GM19239 (cell line): ENCODE data around the gene LIF.
"Not testable (repeated sequence)": the region's sequence is repeated elsewhere in the genome, so short reads cannot be mapped to it uniquely, and the experiment has no call there.

Experiments
- DNase-seq: peaks from one replicate; pipeline ENCODE4 v3.0.0; 2011; ENCODE audit warnings: low spot score; ENCODE audit not compliant: insufficient read length
- FAIRE-seq: peaks from 2 replicates; lab custom pipeline; 2011; peaks lifted over from hg19 to GRCh38; lab: Jason Lieb, UNC

The LIF gene

GRCh38 chr22:30216272-30216671 lies 30.3 kb downstream of the LIF start:
- DNase-seq, FAIRE-seq: not testable (repeated sequence)

DNA sequence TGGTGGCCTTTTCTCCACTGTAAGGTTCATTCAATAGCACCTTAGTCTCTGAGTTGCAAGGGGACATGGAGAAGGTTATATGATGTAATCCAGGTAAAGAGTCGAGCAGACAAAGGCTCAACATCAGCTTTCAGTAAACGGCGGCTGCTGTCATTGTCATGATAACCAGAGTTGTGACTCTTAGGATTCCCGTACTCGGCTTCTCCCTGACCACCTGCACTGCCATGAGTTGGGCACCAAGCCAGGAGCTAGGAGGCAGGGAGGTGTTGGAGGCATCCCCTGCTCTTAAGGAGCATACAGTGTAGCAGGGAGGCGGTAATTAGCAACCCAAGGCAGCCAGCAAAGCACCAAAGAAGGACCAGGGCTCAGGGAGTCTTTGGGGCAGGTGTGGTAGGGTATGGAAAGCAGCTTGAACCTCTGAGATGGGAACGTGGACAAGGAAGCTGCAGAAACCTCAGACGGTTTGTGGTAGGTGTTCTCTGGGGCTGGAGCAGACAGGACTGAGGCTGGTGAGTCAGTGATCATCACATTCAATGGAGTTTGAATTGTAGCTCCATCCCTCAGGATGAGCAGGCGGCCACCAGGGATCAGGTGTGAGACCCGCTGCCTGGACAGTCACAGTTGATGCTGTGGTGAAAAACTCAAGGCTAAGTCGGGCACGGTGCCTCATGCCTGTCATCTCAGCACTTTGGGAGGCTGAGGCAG lies 31.7 kb downstream of the LIF start:
- no peak for DNase-seq
- no peak for FAIRE-seq

DNA sequence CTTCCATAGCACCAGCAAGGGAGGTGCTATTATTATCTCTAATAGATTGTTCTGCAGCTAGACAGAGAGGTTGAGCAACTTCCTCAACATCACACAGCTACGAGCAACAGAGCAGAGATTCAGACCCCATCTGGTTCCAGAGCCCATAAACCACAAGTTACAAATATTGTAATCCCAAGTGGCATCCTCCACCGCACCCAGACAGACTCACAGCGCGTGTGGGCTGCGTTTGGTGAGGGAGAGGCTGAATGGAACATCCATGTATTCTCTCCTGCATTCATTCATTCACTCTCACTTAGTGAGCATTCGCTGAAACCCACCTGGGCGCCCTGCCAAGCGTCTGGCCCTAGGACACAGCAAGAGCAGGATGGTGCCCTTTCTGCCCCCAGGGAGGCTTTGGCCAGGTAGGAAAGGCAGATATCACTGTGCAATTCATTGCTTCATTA lies 33.5 kb downstream of the LIF start:
- no peak for FAIRE-seq
- DNase-seq: no peak

DNA sequence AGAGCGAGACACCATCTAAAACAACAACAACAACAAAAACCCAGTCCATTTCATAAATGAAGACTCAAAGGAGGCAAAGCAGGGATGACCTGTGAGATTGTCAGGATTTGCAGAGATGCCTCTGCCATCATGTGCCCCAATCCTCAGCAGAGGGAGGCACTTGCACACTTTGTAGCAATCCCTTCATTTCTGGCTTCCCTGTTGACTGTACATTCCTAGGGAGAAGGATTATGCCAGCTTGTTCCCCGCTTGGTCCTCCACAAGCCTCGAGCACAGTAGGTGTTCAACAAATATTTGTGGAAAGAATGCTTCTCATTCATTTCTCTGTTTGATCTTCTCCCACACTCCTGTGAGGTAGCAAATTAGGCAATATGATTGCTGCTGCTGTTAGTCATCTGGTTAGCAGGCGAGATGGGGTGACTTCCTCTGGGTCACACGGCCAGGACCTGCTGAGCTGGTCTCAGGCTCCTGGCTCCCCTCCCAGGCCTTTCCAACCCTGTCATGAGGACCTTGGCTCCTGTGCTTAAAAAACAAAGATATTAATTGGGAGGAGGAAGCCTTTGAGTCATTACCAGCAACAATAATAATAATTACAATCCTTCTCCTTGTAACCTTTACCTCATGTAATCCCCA lies 34.1 kb downstream of the LIF start:
- FAIRE-seq (no peak), DNase-seq (no peak)

DNA sequence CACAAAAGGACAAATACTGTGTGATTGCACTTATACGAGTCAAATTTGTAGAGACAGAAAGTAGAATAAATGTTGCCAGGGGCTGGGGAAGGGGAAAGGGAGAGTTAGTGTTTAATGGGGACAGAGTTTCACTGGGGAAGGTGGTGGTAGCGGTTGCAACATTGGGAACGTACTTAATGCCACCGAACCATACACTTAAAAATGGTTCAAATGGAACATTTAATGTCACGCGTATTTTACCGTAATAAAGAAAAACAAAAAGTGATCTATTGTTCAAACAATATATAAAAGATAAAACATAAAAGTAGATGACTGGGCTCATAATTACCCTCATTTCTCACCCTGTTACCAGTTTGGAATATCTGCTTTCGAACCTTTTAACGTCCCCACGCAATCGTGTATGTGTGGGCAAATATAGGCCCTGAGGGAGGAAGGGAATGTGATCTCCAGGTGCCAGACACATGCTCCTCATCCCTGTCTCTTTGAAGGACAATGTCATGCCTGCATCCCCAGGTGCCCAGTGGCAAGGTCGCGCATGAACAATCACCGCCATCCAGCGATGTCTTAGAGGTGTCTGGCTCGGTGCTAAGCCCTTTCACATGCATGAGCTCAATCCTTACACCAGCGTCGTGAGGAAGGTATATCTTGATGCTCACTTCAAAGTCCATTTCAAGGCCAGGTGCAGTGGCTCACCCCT lies 35.3 kb downstream of the LIF start:
- FAIRE-seq (no peak), DNase-seq (no peak)

DNA sequence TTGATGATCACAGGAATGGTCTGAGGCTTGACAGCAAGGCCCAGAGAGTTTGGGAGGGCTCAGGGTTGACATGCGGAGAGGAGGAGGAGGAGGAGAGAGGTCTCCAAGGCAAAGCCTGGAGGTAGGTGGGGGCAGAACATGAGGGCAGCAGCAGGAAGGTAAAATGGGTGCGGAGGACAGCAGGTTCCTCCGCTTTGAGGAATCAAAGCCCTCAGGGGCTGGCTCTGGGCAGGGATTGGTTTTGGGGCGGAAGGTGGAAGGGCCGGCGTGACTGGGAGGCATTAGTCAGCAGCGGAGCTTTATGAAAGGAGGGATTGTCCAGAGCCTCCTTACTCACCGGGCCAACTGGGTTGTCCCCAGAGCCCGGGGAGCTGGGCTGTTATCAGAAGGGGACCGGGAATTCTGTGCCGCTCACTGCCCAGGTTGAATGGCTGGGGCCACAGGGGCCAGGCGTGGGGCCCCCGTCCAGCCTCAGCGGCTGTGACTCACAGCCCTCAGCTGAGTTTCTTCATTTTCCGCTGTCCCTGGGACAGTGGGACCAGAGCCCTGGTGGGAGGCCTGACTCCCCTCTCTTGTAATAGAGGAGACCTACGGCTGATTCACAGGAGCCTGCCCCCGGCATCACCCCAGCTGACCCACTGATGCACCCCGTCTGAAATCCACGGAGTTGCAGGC lies 36.2 kb downstream of the LIF start:
- no peak for FAIRE-seq
- no peak for DNase-seq

GRCh38 chr22:30209642-30210041 lies 36.9 kb downstream of the LIF start:
- no peak for DNase-seq
- FAIRE-seq: no peak

DNA sequence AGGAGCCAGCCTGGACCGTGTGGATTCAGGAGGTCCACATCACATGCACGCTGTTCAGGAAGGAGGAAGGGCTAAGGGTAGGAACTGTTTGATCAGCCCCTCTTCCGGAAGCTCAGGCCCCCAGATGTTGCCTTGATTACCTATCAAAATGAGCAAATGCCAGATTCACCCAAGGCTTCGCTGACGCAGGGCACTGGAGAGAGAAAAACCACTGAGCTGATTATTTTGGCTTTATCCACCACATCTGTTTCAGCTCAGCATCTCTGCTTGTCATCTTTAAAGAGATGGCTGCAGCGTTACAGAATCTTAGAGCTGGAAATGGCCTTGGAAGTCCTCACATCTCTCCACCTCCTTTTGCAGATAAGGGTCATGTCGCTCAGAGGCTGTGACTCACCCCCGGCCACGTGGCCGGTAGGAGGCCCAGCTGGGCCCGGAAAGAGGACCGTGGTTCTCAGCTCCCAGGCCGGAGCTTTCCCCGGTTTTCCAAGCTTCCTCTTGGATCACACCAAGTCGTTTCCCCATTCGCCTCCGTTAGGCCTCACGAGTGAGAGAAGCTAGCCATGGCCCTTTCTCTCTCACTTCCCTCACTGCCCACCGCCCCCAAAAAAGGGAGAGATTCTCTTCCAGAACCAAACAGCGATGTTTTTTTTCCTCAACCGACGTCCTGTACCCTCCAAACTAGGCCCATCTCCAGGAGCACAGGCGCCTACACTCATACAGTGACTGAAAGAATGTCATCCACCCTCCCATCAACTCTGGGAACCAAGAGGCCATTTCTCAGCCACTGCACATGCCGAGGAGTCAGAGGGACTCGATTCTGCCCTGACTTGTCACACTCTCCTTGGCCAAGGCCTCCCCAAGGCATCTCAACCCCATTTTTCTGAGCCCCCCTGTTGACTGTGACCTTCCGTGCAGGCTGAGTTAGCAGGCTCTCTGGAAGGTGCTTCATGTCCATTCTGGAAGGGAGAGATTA lies 37.6 kb downstream of the LIF start:
- DNase-seq: no peak
- no peak for FAIRE-seq

- DNase-seq (no peak), FAIRE-seq (no peak)
Measured at GRCh38 chr22:30206944-30207343, 39.6 kb downstream of the LIF start.

DNA sequence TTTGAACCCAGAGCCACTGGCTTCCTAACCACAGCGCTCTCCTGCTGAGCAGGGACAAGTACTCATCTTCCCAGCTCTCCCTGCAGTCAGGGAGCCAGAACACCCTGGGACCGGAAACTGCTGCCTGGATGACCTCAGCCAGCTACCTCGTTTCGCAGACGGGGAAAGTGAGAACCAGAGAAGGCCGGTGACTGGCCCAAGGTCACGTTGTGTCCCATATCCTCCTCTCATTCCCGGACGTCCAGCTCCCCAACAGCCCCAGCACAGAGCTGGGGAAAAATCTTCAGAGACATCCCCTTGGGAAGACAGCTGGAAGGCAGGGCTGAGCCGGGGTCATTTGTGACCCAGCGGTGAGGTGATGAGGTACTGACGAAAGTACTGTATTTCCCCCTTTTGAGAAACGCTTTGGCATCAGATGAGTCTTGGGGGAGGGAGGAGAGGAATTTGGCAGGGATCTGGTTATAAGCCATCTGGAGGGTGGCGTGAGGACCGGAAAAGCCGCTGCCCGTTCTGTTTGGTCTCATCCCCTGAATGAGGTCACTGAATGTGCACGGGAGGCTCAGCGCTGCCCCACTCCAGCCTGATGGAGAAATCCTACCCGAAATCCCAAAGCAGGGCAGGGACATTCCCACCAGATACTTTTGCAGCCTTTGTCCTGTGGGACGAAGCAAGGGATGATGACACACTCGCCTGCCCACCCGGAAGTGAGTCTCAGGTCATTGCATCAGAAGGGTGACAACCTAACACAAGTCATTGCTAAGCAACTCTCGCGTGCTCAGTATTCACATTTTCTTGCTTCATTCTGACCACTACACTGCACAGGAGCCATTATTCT lies 41.1 kb downstream of the LIF start:
- DNase-seq (no peak), FAIRE-seq (no peak)

DNA sequence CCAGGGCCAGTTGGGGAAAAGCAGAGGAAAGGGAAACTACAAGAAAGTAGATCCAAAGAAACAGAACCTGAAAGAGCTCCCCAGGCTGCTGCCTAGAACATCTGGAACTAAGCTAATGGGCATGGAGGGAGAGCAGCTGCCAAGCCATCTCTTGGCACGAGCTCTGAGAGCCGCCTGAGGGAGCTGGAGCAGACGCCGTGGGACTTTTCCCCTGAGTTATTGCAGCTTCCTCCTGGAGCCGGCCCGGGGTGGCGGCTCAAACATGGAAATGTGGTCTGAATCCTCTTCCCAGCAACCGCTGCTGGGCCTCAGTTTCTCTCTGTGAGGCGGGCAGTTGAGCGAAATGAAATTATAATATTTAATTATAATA lies 41.8 kb downstream of the LIF start:
- FAIRE-seq (no peak), DNase-seq (no peak)

- FAIRE-seq: no peak
Measured at GRCh38 chr22:30204015-30204741, 42.4 kb downstream of the LIF start.

DNA sequence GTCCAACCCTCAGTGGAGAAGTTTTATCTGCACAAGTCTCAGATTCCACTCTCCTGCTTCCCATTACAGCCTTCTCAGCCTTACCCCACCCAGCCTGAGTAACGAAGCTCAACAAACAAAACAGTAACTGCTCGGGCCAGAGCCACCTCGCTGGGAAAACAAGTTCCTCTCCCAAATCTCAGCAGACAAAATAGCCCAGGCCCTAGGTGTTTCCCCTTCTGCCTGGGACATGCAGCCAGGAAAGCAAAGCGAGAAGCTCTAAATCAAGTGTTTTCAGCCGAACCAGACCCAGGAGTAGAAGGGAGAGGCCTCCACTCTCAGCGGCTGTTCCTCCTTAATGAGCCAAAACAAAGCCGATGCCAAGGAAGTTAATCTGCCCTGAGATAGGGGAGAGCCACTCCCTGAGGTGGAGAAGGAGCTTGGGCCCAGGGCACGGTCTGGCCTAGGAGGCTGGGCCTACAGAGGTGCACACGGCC lies 44.0 kb downstream of the LIF start:
- DNase-seq (no peak), FAIRE-seq (no peak)

More at GRCh38 chr22:30204015-30204741, 42.4 kb downstream of the LIF start:
- no peak for DNase-seq

GRCh38 chr22:30201945-30202344 lies 44.6 kb downstream of the LIF start:
- FAIRE-seq: no peak
- DNase-seq: no peak

DNA sequence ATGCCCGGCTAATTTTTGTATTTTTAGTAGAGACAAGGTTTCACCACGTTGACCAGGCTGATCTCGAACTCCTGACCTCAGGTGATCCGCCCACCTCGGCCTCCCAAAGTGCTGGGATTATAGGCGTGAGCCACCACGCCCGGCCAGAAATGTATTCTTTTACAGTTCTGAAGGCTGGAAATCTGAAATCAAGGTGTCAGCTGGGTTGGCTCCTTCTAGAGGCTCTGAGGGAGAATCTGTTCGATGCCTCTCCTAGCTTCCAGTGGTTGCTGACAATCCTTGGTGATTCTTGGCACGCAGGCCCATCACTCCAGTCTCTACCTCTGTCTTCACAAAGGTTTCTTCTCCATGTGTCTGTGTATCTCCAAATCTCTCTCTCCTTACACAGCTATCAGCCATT lies 45.7 kb downstream of the LIF start:
- not testable (repeated sequence) for FAIRE-seq, DNase-seq

GRCh38 chr22:30198921-30199320 lies 47.6 kb downstream of the LIF start:
- no peak for FAIRE-seq

DNA sequence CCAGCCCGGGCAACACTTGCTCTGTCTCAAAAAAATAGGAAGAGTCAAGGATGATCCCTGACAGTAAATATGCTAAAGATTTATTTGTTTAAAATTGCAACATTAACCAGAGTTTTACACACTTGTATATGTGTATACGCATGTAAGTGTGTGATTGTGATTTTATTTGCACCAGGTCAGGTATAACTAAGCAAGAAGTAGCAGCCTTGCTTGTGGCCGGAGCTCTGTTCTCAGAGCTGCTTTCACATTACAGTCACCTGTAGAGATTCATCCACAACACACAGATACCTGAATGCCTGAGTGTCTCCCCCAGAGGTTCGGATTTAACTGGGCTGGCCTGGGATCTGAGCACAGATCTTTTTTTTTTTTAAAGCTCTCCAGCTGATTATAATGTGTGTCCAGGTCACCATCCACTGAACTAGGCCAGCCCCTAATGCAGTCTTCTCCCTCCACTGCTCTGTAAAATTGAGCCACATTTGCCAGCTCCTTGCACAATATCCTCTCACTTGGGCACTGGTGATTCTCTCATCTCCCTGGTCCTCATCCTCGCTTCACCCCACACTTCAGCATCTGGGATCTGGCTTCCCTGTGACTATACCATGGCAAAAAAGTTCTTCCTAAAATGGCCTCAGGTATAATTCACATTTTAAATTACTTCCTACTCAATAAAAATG lies 48.3 kb downstream of the LIF start:
- FAIRE-seq (no peak), DNase-seq (no peak)

More at GRCh38 chr22:30198921-30199320, 47.6 kb downstream of the LIF start:
- DNase-seq: no peak
